NCI-H510A treated with DMSO at 0.1 percent for 48 hours (cell line): ENCODE measurements around the gene SARS2.

Experiments
- DNase-seq: peaks from one replicate; lab custom pipeline; 2025; lab: John Stamatoyannopoulos, UW

Gene SARS2

DNA sequence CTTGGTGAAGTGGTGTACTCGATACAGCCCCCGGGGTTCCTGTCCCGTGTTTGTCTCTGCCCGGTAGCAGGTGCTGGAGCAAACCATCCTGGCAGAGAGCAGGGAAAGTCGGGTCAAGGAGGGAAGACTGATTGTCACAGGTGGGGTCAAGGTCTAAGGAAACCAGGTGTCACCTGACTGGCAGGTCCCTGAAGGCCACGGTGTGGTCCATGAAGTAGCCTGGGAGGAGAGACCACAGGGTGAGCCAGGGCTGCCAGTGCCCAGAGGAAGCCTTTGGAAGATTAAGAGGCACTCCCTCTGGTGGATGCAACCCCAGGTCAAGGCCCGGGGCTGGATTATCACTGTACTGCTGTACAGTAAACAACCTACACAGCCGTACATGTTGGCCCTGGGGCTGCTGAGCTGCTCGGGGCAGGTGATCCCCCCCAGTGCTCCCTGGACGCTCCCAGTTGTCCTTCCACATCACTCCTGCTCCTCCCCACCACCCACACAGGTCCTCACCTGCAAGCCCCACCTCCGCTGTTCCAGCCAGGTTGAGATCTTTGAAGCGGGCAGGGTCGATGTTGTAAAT, 12.6 kb downstream of the SARS2 start:
- DNase-seq, result no peak

DNA sequence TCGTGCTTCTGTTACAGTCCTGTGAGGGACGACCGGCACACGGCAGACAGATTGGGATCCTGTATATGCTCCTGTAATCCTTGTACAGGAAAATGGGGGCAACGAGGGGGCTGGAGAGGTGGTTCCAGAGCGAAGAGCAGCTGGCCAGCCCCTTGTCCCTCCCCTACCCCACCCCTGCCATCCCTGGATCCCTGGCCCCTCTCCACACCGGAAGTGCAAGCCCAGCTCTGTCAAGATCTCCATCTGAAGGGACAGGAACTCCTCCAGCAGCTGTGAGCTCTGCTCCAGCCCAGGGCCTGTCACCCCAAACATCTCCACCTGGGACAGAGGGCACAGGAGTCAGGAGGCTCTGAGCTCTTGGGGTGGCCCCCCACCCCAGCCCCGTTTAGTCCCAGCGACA, 13.0 kb downstream of the SARS2 start:
- no peak for DNase-seq

DNA sequence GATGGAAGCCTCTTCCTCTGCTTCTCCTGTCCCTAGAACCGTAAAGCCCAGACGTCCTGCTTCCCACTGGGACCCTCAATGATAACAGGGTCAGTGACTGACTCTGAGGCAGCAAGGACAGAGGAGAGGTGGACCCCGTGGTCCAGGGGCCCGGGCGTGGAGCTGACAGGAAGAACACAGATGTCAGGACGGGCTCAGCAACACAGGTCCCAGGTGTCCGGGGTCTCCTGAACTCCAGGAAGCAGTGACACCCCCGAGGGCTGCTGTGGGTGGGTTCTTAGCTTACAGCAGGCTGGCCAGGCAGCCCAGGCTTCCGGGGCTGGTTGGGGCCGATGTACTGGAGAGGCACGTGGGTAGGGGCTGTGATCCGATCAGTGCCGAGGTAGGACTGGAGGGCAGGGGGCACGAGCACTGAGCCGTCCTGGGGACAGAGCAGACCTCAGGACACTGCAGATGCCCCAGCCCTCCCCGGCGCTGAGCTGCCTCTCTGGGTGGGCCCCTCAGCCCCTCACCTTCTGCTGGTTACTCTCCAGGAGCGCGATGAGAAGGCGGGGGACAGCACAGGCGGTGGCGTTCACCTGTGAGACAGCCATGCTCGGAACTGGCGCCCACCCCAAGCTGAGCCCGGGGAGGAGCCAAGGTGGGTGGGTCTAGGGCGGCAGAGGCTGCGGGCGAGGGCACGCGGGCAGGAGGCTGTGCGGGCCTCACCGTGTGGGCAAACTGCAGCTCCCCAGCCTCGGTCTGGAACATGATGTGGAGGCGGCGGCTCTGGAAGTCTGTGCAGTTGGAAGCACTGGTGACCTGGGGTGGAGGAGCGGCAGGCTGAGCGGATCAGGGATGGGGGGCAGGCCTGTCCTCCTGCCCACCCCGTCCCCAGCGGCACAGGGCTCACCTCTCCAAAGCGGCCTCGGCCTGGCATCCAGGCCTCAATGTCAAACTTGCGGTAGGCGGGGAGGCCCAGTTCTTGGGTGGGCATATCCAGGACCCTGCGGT, 14.9 kb downstream of the SARS2 start:
- no peak for DNase-seq

DNA sequence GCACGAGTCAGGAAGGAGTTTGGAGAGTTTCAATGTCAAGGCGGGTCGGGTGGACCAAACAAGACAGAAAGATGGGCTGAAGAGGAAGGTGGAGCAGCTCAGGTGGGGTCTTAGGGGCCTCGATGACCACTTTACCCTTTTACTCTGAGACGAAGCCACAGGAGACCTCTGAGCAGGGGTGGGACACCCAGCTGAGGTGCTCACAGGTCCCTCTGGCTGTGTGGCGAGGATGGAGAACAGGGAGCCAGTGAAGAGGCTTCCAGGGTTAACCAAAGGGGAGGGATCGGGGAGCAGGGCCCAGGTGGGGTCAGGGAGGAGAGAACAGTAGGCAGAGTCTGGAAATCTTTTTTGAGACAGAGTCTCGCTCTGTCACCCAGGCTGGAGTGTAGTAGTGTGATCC, 16.6 kb downstream of the SARS2 start:
- no peak for DNase-seq

DNA sequence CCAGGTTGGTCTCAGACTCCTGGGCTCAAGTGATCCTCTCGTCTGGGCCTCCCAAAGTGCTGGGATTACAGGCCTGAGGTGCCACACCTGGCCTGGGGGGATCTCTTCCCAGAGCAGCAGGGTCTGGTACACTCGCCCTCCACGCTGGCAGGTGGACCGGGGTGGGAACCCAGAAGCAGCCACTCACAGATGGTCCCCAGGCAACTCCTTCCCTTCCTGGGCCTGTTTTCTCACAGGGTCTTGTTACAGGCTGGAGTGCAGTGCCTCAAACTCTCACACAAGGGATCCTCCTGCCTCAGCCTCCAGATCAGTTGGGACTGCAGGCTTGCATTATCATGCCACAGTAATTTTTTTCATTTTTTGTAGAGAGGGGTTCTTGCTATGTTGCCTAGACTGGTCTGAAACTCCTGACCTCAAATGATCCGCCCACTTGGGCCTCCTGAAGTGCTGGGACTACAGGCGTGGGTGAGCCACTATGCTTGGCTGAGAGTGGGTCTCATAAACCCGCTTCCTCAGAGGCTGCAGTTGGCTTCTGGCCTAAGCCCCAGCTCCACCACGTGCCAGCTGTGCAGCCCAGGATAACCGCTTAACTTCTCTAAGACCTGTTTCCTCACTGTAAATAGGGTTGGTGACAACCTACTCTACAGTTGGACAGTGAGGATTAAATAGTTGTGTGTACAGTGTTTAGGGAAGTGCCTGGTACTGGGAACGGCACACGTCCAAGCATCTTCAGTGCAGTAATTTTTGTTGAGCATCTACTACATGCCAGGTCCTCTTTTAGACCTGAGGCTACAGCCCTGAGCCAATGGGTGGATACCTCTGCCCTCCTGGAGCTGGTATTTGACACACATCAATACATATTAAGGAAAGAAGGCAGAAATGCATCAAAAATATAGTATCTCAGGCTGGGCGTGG, 17.7 kb downstream of the SARS2 start:
- no peak for DNase-seq

DNA sequence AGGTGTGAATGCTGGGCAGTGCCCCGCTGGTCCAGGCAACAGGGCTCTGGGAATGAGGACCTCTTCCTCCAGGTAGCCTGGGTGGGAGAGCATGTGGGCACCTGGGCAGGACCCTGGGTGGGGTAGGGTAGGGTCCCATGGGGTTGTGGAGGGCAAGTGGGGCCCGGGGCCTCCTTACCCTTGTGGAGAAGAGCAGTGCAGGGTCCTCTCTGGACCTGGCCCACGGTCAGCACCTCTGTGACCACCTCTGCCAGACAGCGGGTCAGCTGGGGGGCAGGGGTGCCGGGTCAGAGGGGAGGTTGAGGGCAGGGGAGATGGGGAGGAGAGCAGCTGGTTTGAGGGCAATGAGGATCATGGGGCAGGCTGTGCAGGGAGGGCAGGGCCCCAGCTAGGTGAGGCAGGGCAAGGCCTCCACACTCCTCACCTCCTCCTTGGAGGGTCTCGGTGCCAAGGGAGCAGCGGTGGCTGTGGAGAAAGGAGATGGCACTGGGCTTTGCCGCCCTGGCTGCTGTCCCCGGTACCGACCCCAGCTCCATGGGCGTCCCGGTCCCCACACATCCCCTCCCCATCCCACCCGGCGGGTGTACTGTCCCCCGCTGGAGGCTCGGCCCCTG, 19.1 kb downstream of the SARS2 start:
- no peak for DNase-seq

DNA sequence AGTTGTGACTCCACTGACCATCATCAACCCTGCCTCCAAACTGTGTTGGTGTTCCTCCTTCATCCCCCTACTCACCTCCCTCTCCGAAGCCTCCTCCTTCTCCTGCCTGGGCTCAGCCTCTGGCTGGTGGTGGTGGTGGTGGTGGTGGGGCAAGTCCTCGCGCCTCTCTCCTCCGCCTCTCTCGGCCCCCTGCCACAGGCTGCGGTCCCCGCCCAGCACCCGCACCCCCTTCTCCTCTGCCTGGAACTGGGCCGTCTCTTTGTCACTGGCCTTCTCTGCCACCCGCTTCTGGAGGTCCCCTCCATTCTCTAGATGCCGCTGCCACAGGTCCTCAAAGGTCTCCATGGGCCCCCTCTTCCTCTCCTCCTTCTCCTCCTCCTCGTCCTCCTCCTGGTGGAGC, 20.1 kb downstream of the SARS2 start:
- DNase-seq, result no peak

DNA sequence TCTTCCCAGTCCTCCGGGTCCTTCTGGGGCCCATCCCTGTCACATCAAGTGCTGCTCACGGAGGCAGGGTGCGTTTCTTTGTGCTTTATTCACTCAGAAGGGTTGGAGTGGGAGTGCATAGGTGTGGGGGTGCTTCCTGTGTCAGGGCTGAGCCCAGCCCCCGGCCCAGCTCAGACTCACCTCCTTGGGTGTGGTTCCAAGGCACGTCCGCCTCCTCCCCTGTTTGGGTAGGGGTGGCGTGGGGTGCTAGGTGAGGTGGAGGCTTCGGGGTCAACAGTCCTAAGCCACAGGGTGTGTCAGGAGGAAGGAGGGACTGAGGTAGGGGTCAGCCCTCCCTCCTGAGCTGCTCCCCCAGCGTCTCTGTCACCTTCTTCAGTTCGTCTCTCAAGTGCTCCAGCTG, 21.7 kb downstream of the SARS2 start:
- DNase-seq, result no peak

DNA sequence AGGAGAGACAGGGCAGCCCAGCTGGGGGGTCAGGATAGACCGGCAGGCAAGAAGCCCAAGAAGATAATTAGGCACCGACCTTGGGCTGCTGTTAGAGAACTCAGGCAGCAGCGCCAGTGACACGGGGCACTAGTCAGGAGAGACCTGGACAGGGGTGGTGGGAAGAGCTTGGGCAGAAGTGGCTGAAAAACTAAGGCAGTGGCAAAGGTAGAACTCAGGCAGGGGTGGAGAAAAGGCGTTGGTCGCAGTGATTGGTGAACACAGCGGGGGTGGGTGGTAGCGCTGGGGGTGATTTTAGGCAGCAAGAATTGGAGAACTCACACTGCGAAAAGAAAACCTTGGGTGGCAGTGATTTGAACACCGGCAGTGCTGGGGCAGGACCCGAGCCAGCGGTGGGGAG, 22.9 kb downstream of the SARS2 start:
- DNase-seq, result no peak

DNA sequence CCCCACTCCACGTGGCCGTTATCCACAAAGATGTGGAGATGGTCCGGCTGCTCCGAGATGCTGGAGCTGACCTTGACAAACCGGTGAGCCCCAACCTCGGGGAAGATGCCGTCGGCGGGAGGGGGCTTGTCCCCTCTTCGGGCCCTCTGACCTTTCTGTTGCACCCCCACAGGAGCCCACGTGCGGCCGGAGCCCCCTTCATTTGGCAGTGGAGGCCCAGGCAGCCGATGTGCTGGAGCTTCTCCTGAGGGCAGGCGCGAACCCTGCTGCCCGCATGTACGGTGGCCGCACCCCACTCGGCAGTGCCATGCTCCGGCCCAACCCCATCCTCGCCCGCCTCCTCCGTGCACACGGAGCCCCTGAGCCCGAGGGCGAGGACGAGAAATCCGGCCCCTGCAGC, 23.3 kb downstream of the SARS2 start:
- no peak for DNase-seq

DNA sequence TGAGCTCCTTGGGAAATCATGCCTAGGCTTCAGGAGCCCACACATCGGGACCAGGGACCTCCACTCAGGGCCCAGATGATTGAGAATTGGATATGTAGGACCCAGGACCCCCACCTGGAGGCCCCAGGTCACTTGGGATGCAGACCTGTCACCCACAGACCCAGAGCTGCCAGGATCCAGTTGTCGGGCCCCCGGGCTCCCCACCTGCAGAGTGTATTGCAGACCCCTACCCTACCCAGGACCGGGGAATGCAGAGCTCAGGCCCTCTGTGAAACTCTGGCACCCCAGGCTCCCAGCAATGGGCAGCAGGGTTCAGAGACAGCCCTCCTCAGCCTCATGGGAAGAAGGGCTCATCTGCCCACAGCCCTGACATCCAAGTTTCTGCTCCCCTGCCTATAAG, 24.9 kb downstream of the SARS2 start:
- DNase-seq, result no peak

DNA sequence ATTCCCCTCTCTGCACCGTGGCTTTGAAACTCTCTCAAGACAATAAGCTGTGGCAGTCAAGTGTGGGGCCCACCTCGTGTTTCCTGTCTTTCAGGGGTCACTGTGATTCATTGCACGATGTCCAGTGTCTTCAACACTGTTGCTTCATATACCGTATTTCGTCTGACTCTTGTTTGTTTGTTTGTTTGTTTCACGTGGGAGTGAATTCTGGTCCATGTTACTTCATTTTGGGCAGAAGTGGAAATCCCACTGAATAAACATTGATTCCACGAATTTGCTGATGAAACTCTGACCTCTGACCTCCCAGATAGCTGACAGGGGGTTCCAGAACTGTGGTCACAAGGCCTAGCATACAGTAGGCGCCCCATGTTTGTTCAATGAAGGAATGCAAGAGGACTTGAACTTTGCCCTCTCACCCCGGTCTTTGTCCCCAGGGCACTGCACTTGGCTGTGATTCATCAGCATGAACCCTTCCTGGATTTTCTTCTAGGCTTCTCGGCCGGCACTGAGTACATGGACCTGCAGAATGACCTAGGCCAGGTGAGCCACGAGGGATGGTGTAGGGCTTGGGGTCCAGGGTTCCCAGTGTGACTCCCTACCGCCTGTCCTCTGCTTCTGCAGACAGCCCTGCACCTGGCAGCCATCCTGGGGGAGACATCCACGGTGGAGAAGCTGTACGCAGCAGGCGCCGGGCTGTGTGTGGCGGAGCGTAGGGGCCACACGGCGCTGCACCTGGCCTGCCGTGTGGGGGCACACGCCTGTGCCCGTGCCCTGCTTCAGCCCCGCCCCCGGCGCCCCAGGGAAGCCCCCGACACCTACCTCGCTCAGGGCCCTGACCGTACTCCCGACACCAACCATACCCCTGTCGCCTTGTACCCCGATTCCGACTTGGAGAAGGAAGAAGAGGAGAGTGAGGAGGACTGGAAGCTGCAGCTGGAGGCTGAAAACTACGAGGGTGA, 25.7 kb downstream of the SARS2 start:
- no peak for DNase-seq

DNA sequence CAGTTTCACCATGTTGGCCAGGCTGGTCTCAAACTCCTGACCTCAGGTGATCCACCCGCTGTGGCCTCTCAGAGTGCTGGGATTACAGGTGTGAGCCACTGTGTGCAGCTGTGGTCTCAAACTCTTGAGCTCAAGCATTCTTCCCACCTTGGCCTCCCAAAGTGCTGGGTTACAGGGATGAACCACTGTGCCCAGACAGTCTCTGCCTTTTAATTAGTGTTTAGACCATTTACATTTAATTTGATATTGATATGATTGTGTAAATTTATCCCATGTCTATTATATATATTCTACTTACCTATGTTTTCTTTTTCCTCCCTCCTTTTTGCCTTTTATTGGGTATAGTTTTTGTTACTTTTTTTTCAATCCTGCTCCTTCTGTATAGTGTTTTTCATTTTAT, 28.9 kb downstream of the SARS2 start:
- no peak for DNase-seq

DNA sequence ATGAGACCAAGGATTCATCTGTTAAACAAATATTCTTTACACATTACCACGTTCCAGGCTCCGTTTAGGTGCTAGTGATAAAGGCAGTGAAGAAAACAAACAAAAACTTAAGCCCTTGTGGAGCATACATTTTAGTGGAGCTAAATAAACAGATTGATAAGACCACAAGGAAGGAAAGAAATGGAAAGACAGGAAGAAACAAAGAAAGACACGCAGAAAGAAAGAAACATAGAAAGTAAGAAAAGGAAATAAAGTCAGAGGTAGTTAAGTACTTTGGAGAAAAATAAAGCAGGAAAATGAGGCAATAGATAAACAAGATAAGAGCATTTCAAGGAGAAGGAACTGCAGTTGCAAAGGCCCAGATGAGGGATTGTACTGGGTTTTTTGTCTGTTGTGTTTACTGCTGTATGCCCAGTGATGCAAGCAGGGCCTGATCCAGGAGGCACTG, 29.8 kb downstream of the SARS2 start:
- peak; percentile 14 for DNase-seq

DNA sequence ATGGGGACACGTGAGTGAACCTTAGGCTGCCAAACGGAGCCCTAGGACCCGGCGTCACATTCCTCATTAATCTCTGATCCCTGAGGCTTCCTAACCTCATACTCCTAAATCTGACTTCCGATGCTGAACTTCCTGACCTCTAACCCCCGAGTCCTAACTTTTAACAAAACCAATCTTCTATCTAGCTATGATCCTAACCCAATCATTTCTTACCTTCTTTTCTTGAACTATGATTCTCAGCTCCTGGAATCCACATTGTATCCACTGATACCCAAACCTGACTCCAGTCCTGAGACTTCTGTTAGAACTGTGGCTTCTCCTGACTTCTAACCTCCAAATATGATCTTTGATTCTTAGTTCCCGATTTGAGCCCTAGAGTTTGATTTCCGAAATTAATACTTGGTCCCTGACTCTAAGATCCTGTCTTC, 30.3 kb downstream of the SARS2 start:
- DNase-seq, result peak; percentile 55

DNA sequence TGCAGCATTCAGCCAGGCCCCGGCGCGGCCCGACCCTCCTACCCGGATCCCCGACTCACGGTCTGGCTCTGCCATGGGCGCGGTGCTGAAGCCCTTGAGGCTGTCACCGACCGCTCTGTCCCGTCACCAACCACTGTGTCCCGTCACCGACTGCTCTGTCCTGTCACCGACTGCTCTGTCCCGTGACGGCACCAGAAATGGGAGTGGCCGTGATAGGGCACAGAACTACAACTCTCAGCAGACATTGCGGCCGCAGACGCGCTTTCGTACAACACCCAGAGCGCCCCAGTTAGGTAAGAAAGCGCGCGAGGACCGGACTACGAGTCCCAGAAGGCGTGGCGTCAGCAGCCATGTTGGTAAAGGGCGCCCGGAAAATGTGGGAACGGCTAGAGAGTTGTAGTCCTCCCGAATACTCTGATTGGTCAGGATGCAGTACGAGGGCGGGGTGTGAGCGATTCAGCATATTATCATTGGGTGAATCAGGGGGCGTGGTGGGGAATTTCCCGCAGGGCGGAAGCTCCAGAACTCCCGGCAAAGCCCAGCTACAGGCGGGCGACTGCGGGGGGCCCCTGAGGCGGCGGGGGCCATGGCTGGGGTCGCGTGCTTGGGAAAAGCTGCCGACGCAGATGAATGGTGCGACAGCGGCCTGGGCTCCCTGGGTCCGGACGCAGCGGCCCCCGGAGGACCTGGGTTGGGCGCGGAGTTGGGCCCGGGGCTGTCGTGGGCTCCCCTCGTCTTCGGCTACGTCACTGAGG, 30.9 kb downstream of the SARS2 start, which contains the start of the genes NFKBIB and SIRT2:
NFKBIB (plus strand) TSS at position 523 of the 755 bp plus-strand sequence; CDS start at position 587, 64 bp downstream.
SIRT2 (minus strand) TSS at position 172 of the 755 bp plus-strand sequence; CDS start at position 75, 97 bp downstream.
- DNase-seq, result peak; percentile 99

DNA sequence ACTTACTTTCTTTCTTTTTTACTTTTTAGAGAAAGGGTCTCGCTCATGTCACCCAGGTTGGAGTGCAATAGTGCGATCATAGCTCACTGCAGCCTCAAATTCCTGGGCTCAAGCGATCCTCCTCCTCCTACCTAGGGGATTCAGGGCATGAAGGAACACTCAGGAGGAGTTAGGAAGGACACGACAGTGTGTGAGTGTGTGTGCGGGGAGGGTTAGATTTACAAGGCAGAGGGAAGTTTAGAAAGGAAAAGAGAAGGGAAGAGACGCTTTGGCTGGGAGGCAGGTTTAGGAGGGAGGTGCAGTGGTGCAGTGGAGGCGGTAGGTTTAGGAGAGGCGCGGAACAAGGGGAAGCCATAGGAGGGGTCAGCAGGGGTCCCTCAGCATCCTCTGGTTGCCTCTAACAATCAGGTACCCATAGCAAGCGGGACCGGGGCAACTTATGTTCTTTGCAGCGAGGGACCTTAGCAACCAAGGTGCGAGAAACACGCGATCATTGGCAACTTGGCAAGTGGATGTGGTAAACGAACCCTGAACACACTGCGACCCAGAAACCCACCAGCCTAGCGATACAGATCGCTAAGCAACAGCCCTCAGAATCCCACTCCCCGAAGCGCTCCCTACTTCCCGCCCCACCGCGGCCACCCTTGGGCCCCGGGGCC, 31.6 kb downstream of the SARS2 start:
- DNase-seq, result no peak

DNA sequence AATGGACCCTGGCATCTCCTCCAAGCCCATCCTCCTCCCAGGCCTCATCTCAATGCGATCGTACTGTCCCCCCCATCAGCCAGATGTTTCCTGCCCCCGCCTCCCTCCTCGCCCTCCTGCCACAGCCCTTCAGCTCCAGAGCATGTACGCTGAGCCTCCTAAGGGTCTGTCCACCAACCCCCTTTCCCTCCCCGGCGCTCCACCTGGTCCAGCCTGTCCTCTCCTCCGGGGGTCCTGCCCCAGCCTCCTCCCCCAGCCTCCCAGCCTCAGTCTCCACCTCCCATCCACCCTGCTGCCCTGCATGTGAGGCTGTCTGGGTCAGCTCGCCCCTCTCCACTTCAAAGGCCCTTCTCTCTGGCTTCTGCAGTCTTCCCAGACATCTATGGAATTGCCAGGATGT, 35.6 kb downstream of the SARS2 start:
- DNase-seq, result no peak

DNA sequence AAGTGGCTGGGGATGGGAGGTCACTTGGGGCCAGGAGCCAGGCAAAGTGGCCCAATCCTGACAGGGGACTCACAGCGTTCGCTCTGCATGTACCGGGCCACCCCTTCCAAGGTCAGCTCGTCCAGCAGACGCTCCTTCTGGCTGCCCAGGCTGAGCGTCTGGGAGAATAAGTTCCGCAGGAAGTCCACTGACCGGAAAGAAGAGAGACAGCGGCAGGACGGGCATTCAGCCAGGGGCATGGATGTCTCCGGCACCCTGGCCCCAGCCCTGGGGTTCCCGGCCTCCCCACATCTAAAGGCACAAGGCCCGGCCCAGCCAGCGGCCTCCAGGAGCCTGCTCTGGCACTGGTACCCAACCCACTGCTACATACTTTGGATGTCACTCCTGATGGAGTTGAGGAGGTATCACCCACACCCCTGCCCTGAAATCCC, 37.2 kb downstream of the SARS2 start:
- no peak for DNase-seq
